ENCODE data around the gene VAV3.

DNA sequence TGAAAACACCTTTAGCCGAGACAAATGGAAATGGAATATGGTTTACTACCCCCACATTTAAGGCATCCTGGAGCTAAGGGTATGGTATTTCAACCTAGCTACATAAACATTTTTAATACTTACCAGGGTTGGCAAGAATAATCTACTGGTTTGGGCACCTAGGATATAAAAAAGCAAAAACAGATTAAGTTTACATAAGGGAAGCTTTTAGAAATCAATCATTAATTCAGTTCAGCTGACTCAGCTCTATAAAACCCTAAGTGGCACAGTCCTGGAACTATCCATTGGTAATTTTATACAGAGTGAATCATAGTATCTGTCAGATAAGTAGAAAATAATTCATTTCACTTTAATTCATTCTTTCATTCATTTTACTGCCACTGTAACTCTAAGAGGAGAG, 355.2 kb downstream of the VAV3 start:
- TF ChIP-seq, protein P1, sequence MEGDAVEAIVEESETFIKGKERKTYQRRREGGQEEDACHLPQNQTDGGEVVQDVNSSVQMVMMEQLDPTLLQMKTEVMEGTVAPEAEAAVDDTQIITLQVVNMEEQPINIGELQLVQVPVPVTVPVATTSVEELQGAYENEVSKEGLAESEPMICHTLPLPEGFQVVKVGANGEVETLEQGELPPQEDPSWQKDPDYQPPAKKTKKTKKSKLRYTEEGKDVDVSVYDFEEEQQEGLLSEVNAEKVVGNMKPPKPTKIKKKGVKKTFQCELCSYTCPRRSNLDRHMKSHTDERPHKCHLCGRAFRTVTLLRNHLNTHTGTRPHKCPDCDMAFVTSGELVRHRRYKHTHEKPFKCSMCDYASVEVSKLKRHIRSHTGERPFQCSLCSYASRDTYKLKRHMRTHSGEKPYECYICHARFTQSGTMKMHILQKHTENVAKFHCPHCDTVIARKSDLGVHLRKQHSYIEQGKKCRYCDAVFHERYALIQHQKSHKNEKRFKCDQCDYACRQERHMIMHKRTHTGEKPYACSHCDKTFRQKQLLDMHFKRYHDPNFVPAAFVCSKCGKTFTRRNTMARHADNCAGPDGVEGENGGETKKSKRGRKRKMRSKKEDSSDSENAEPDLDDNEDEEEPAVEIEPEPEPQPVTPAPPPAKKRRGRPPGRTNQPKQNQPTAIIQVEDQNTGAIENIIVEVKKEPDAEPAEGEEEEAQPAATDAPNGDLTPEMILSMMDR (IDR thresholded peaks at IDR 0.05 in 2 of 3, conservative IDR thresholded peaks at IDR 0.05 in 1 of 3; ENCODE audit: insufficient read depth in 2 of 3, low read depth in 1 of 3, low read length in 3 of 3), result no peak
- TF ChIP-seq RAD51 (IDR thresholded peaks at IDR 0.05; ENCODE audit: borderline replicate concordance, low read depth) (no peak), POLR2A (conservative IDR thresholded peaks at IDR 0.05) (no peak)
